Tibial nerve (tissue), 4 donors: ENCODE measurements around the gene NSMCE3. TPM values are rescaled to one million over a fixed set of nuclear protein-coding genes. Genes with fewer than 3 reads are reported as not detected.

Experiments used
- DNase-seq, 2 donors: peaks; one replicate each; pipeline ENCODE4 v3.0.0-alpha.2; 2019; ENCODE audit warnings: low spot score in 2 of 2
- H3K27ac ChIP-seq, 4 donors: fragments of 200-600 bp; sonication (generic) in 3 of 4; one replicate each; pipeline ENCODE4 v1.5.1; 2017 to 2019; ENCODE audit warnings: mild to moderate bottlenecking in 1 of 4
- H3K27me3 ChIP-seq, 2 donors: fragments of 200-600 bp; sonication (generic) in 1 of 2; one replicate each; pipeline versions ENCODE4 v1.5.1 to v1.6.0; 2017 to 2019
- H3K36me3 ChIP-seq, 3 donors: fragments of 200-600 bp; sonication (generic); one replicate each; pipeline ENCODE4 v1.5.1; 2018 to 2019
- H3K4me1 ChIP-seq, 4 donors: fragments of 200-600 bp; sonication (generic) in 3 of 4; one replicate each; pipeline ENCODE4 v1.5.1; 2017 to 2019
- H3K4me3 ChIP-seq, 4 donors: fragments of 200-600 bp; sonication (generic) in 3 of 4; one replicate each; pipeline ENCODE4 v1.5.1; 2017 to 2019; ENCODE audit warnings: mild to moderate bottlenecking in 1 of 4, moderate library complexity in 1 of 4
- H3K9me3 ChIP-seq, 4 donors: fragments of 200-600 bp; sonication (generic) in 3 of 4; one replicate each; pipeline ENCODE4 v1.5.1; 2017 to 2019
- EP300 ChIP-seq, 2 donors: sonication (generic); formaldehyde crosslinking; IDR thresholded peaks; one replicate each; pipeline ENCODE4 v1.6.1; 2017; ENCODE audit warnings: antibody characterized with exemption in 2 of 2, mild to moderate bottlenecking in 1 of 2
- POLR2A ChIP-seq, 2 donors: fragments of 450-650 bp; IDR thresholded peaks; one replicate each; pipeline ENCODE4 v1.6.1; 2017; ENCODE audit warnings: antibody characterized with exemption in 2 of 2, mild to moderate bottlenecking in 2 of 2, moderate library complexity in 2 of 2
- WGBS, 2 donors: methylation state at CpG; one replicate each; pipeline ENCODE4 v1.1.5; 2018; 5-methylcytosine and 5-hydroxymethylcytosine counted together
- small RNA-seq: library from RNA; depleted of rRNA; stranded (forward); fragments of <200 nt; gene quantifications from one replicate; pipeline ENCODE3, GENCODE V24; 2016
- total RNA-seq, 4 donors: library from RNA; depleted of rRNA; stranded (reverse); fragments of >200 nt; gene quantifications; one replicate each; pipeline ENCODE4 v1.1.0, GENCODE V29; 2016
- TF ChIP-seq, protein P1 (sequence below), 5 experiments: fragments of 200-600 bp in 3 of 5; fragments of 450-650 bp in 2 of 5; sonication (generic) in 3 of 5; IDR thresholded peaks; one replicate each; pipeline ENCODE4 v1.5.1; 2016 to 2019; ENCODE audit warnings: antibody characterized with exemption in 5 of 5, mild to moderate bottlenecking in 3 of 5, moderate library complexity in 2 of 5

NSMCE3 gene
- total RNA-seq, 4 donors from 2014 or later: 7.5 to 12.8 (median 10.6) TPM

DNA sequence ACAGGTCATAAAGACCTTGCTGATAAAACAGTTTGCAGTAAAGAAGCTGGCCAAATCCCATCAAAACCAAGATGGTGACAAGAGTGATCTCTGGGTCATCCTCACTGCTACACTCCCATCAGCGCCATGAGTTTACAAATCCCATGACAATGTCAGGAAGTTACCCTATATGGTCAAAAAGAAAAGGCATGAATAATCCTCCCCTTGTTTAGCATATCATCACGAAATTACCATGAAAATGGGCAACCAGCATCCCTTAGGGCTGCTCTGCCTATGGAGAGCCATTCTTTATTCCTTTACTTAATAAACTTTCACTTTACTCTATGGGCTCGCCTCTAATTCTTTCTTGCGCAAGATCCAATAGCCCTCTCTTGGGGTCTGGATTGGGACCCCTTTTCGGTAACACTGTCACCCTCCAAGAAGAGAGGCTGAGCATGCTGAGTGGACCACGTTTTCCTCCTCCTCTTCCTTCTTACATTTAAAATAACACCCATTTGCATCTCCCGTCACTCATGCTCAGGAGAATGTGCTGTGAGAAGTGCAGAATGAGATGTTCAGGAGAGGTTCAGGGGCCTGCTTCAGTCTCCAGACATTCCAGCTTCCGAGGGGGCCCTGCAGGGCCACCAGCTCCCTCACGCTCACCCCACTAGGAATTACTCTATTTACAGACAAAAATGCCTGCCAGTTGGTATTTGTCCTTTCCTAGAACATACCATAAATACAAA lies 47.3 kb downstream of the NSMCE3 start:
- no peaks in the 10 kb centered on the region for H3K27me3 ChIP-seq
- TF ChIP-seq EP300 (IDR thresholded peaks at IDR 0.05) (no peak), POLR2A (IDR thresholded peaks at IDR 0.05) (no peak)
- TF ChIP-seq, protein P1, sequence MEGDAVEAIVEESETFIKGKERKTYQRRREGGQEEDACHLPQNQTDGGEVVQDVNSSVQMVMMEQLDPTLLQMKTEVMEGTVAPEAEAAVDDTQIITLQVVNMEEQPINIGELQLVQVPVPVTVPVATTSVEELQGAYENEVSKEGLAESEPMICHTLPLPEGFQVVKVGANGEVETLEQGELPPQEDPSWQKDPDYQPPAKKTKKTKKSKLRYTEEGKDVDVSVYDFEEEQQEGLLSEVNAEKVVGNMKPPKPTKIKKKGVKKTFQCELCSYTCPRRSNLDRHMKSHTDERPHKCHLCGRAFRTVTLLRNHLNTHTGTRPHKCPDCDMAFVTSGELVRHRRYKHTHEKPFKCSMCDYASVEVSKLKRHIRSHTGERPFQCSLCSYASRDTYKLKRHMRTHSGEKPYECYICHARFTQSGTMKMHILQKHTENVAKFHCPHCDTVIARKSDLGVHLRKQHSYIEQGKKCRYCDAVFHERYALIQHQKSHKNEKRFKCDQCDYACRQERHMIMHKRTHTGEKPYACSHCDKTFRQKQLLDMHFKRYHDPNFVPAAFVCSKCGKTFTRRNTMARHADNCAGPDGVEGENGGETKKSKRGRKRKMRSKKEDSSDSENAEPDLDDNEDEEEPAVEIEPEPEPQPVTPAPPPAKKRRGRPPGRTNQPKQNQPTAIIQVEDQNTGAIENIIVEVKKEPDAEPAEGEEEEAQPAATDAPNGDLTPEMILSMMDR (IDR thresholded peaks at IDR 0.05): no peak
- no peak overlapping the region for H3K4me3 ChIP-seq
- no peak for DNase-seq
- peaks cover 0 to 3% (median 0%) of the 10 kb centered on the region in 4 donors for H3K9me3 ChIP-seq
- WGBS, 2 donors: 80 to 86% methylated on average over 9 of the region's 9 CpGs
- H3K36me3 ChIP-seq: no peaks in the 10 kb centered on the region
- no peaks in the 10 kb centered on the region for H3K4me1 ChIP-seq
- H3K27ac ChIP-seq: no peak overlapping the region

DNA sequence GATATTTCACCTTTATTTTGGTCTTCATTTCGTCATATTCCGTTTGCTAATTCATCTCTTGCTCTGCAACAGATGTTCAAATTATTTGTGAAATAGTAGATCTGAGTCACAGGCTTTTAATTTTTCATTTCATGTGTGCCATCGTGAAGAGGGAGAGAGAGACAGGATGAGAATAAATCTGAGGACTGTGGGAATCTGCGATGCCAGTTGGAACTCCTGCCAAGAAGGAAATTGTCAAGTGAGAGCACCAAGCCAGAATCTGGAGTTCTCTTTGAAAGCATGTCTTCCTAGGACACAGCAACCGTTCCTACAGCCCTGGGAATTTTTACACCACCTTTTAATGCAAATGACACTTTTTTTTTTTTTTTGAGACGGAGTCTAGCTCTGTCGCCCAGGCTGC lies 48.8 kb downstream of the NSMCE3 start:
- TF ChIP-seq POLR2A (IDR thresholded peaks at IDR 0.05) (no peak), EP300 (IDR thresholded peaks at IDR 0.05) (no peak)
- TF ChIP-seq, protein P1 (IDR thresholded peaks at IDR 0.05): no peak
- H3K9me3 ChIP-seq: peaks cover 0 to 3% (median 0%) of the 10 kb centered on the region in 4 donors
- no peak overlapping the region for H3K4me3 ChIP-seq
- no peaks in the 10 kb centered on the region for H3K27me3 ChIP-seq
- WGBS, 2 donors: 79 to 85% methylated on average over 7 of the region's 7 CpGs
- no peaks in the 10 kb centered on the region for H3K36me3 ChIP-seq
- no peak overlapping the region for H3K27ac ChIP-seq
- no peak for DNase-seq
- no peaks in the 10 kb centered on the region for H3K4me1 ChIP-seq

DNA sequence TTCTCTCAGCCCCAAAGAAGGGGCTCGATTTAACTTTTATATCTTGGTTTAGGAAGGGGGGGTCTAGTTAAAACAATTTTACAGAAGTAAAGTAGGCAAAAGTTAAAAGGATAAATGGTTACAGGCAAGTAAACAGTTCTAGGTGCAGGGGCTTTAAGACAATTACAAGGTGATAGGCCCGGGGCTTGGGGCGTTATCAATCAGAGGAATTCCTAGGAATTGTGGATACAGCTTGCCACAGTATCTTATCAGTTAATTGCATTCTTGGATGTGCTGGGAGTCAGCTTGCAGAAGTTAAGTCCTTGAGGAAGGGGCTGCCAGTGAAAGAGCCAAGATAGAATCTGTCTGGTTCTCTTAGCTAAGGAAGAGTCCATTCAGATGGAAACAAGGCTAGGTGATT lies 52.7 kb downstream of the NSMCE3 start:
- WGBS, 2 donors: 54 to 70% methylated on average over 3 of the region's 3 CpGs
- no peaks in the 10 kb centered on the region for H3K4me1 ChIP-seq
- H3K36me3 ChIP-seq: no peaks in the 10 kb centered on the region
- no peak for DNase-seq
- TF ChIP-seq POLR2A (IDR thresholded peaks at IDR 0.05): no peak
- no peak for TF ChIP-seq EP300 (IDR thresholded peaks at IDR 0.05)
- TF ChIP-seq, protein P1 (IDR thresholded peaks at IDR 0.05): no peak
- no peaks in the 10 kb centered on the region for H3K27me3 ChIP-seq
- H3K27ac ChIP-seq: no peak overlapping the region
- no peak overlapping the region for H3K4me3 ChIP-seq
- peaks cover 0 to 9% (median 0%) of the 10 kb centered on the region in 4 donors for H3K9me3 ChIP-seq

Small RNA genes lying within 50 kb of the gene (small RNA-seq; reads per million reads assigned to genes)
- not detected for gene RF00201
